Immature natural killer cell (primary cell): ENCODE results near the gene AOC3. TPM values are rescaled to one million over a fixed set of nuclear protein-coding genes. Genes with fewer than 3 reads are reported as not detected.

Experiments used
- DNase-seq, 3 donors: peaks; one replicate each; pipeline ENCODE4 v3.0.0; 2022; ENCODE audit warnings: mixed read lengths in 1 of 3
- H3K27ac Mint-ChIP-seq, 6 donors: one replicate each; pipeline ENCODE4 v1.8.0; 2020; ENCODE audit warnings: mixed read lengths in 6 of 6, mild to moderate bottlenecking in 5 of 6, inconsistent platforms in 4 of 6, moderate library complexity in 3 of 6
- H3K27me3 Mint-ChIP-seq, 3 donors: one replicate each; pipeline ENCODE4 v1.8.0; 2020 to 2021; ENCODE audit warnings: low read depth in 3 of 3, mild to moderate bottlenecking in 3 of 3, mixed read lengths in 3 of 3, moderate library complexity in 3 of 3, inconsistent platforms in 1 of 3
- H3K36me3 Mint-ChIP-seq, 3 donors: one replicate each; pipeline ENCODE4 v1.8.0; 2020; ENCODE audit warnings: mixed read lengths in 3 of 3, inconsistent platforms in 2 of 3, mild to moderate bottlenecking in 2 of 3
- H3K4me1 Mint-ChIP-seq, 2 donors: one replicate each; pipeline ENCODE4 v1.8.0; 2020; ENCODE audit warnings: inconsistent platforms in 2 of 2, mild to moderate bottlenecking in 2 of 2, mixed read lengths in 2 of 2, moderate library complexity in 1 of 2
- H3K4me3 Mint-ChIP-seq, 5 donors: one replicate each; pipeline ENCODE4 v1.8.0; 2020; ENCODE audit warnings: mild to moderate bottlenecking in 5 of 5, mixed read lengths in 5 of 5, inconsistent platforms in 3 of 5, moderate library complexity in 3 of 5
- H3K9me3 Mint-ChIP-seq, 6 donors: one replicate each; pipeline ENCODE4 v1.8.0; 2020; ENCODE audit warnings: mild to moderate bottlenecking in 6 of 6, mixed read lengths in 6 of 6, inconsistent platforms in 4 of 6, moderate library complexity in 3 of 6
- polyA plus RNA-seq, 3 donors: library from polyadenylated mRNA; unstranded; fragments of 300-500 nt; fragmentation: Illumina TruSeq; gene quantifications; one replicate each; pipeline ENCODE4 v1.2.3, GENCODE V29; 2021

Gene AOC3
- polyA plus RNA-seq, 3 donors from 2014 or later: not detected

DNA sequence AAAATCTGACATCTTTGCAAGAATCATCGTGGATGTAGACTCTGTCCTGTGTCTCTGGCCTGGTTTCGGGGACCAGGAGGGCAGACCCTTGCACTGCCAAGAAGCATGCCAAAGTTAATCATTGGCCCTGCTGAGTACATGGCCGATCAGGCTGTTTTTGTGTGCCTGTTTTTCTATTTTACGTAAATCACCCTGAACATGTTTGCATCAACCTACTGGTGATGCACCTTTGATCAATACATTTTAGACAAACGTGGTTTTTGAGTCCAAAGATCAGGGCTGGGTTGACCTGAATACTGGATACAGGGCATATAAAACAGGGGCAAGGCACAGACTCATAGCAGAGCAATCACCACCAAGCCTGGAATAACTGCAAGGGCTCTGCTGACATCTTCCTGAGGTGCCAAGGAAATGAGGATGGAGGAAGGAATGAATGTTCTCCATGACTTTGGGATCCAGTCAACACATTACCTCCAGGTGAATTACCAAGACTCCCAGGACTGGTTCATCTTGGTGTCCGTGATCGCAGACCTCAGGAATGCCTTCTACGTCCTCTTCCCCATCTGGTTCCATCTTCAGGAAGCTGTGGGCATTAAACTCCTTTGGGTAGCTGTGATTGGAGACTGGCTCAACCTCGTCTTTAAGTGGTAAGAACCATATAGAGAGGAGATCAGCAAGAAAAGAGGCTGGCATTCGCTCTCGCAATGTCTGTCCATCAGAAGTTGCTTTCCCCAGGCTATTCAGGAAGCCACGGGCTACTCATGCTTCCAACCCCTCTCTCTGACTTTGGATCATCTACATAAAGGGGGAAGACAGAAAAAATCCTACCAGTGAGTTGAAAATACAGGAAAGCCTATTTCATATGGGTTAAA lies 49.7 kb downstream of the AOC3 start, which contains the start of gene G6PC1:
G6PC1 (plus strand) TSS at position 340 of the 872 bp plus-strand sequence; CDS start at position 418, 78 bp downstream.
- no peaks in the 10 kb centered on the region for H3K36me3 Mint-ChIP-seq
- peaks cover 5 to 9% (median 7%) of the 10 kb centered on the region in 3 donors for H3K27me3 Mint-ChIP-seq
- no peak within 1 kb of the TSS for H3K27ac Mint-ChIP-seq
- no peaks in the 10 kb centered on the region for H3K4me1 Mint-ChIP-seq
- no peaks in the 10 kb centered on the region for H3K9me3 Mint-ChIP-seq
- no peak for DNase-seq
- no peak within 1 kb of the TSS for H3K4me3 Mint-ChIP-seq

- H3K4me3 Mint-ChIP-seq: no peak overlapping the region
- no peaks in the 10 kb centered on the region for H3K36me3 Mint-ChIP-seq
- H3K27me3 Mint-ChIP-seq: peaks cover 5 to 9% (median 5%) of the 10 kb centered on the region in 3 donors
- no peak overlapping the region for H3K27ac Mint-ChIP-seq
- H3K4me1 Mint-ChIP-seq: no peaks in the 10 kb centered on the region
- no peak for DNase-seq
- H3K9me3 Mint-ChIP-seq: no peaks in the 10 kb centered on the region
Observed at GRCh38 chr17:42901535-42902229, 50.7 kb downstream of the AOC3 start.

GRCh38 chr17:42904110-42904469 lies 53.1 kb downstream of the AOC3 start:
- Mint-ChIP-seq H3K9me3 (no peaks in the 10 kb centered on the region), H3K27ac (no peak overlapping the region), H3K4me3 (no peak overlapping the region), H3K27me3 (peaks cover 3 to 7% (median 5%) of the 10 kb centered on the region in 3 donors), H3K36me3 (no peaks in the 10 kb centered on the region), H3K4me1 (no peaks in the 10 kb centered on the region)
- no peak for DNase-seq

DNA sequence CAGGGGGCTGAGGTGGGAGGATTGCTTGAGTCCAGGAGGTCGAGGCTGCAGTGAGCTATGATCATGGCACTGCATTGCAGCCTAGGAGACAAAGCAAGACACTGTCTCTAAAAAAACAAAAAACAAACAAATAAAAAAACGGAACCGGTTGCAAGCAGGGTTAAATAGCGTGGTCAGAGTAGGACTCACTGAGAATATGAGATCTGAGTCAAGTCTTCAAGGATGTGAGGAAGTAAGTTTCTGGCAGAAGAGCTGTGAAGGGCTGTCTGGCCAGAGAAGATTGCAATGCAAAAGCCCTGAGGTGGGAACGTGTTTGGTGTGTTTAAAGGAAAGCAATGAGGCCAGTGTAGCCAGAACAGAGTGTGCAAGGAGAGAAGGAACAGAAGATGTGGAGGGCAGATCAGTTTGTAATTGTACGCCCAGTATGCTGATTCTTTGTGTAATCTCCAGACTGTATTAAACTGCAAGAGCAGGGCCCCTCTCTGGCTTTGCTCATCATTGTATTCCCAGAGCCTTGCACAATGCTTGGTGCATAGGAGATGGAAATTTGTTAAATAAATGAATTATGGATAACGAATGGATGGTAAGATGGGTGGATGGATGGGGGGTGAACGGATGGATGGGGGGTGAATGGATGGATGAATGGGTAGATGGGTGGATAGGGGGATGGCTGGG lies 55.9 kb downstream of the AOC3 start:
- Mint-ChIP-seq H3K9me3 (no peaks in the 10 kb centered on the region), H3K27me3 (peaks cover 0 to 10% (median 5%) of the 10 kb centered on the region in 3 donors), H3K4me3 (no peak overlapping the region), H3K27ac (no peak overlapping the region), H3K4me1 (no peaks in the 10 kb centered on the region), H3K36me3 (no peaks in the 10 kb centered on the region)
- DNase-seq: no peak

Other genes starting within 250 kb of the AOC3 start
- gene RETREG3, start 241.8 kb upstream of the AOC3 start, polyA plus RNA-seq: 100 to 1,000 TPM; 132 to 168 (median 133) TPM
- gene TUBG1, start 241.5 kb upstream of the AOC3 start, polyA plus RNA-seq: 10 to 100 TPM in 2 of 3 donors, 1 to 10 TPM in 1; 6.0 to 16.9 (median 10.9) TPM
- 1 to 10 TPM; 1.3 to 4.0 (median 3.4) TPM for gene TUBG2, start 191.9 kb upstream of the AOC3 start, polyA plus RNA-seq
- gene PLEKHH3, start 174.2 kb upstream of the AOC3 start, polyA plus RNA-seq: not detected
- gene CCR10, start 169.4 kb upstream of the AOC3 start, polyA plus RNA-seq: under 1 TPM in 2 of 3 donors, not detected in 1; 0.17 to 0.26 TPM
- under 1 TPM in 1 of 3 donors, not detected in 2; 0.73 TPM for gene CNTNAP1, start 168.7 kb upstream of the AOC3 start, polyA plus RNA-seq
- gene EZH1, start 106.2 kb upstream of the AOC3 start, polyA plus RNA-seq: 10 to 100 TPM in 2 of 3 donors, 1 to 10 TPM in 1; 9.8 to 32.3 (median 19.5) TPM
- not detected for gene RAMP2, start 90.0 kb upstream of the AOC3 start, polyA plus RNA-seq
- gene VPS25, start 77.8 kb upstream of the AOC3 start, polyA plus RNA-seq: 10 to 100 TPM; 60.2 to 94.1 (median 90.2) TPM
- not detected for gene WNK4, start 70.6 kb upstream of the AOC3 start, polyA plus RNA-seq
- gene COA3, start 52.5 kb upstream of the AOC3 start, polyA plus RNA-seq: 100 to 1,000 TPM; 162 to 221 (median 186) TPM
- under 1 TPM in 2 of 3 donors, not detected in 1; 0.10 to 0.40 TPM for gene CNTD1, start 52.3 kb upstream of the AOC3 start, polyA plus RNA-seq
- gene BECN1, start 26.9 kb upstream of the AOC3 start, polyA plus RNA-seq: 100 to 1,000 TPM in 2 of 3 donors, 10 to 100 TPM in 1; 97.6 to 163 (median 135) TPM
- gene PSME3, start 17.8 kb upstream of the AOC3 start, polyA plus RNA-seq: 100 to 1,000 TPM; 122 to 200 (median 161) TPM
- gene AOC2, start 6.6 kb upstream of the AOC3 start, polyA plus RNA-seq: under 1 TPM in 1 of 3 donors, not detected in 2; 0.12 TPM
- gene G6PC1, start 49.6 kb downstream of the AOC3 start, polyA plus RNA-seq: not detected
- 10 to 100 TPM; 36.2 to 46.7 (median 36.4) TPM for gene AARSD1, start 113.3 kb downstream of the AOC3 start, polyA plus RNA-seq
- gene PTGES3L, start 128.9 kb downstream of the AOC3 start, polyA plus RNA-seq: not detected
- 10 to 100 TPM; 10.2 to 16.5 (median 13.0) TPM for gene RUNDC1, start 129.4 kb downstream of the AOC3 start, polyA plus RNA-seq
- gene RPL27, start 147.2 kb downstream of the AOC3 start, polyA plus RNA-seq: 1,000 to 10,000 TPM in 2 of 3 donors, 100 to 1,000 TPM in 1; 807 to 2,182 (median 1,177) TPM
- gene IFI35, start 155.6 kb downstream of the AOC3 start, polyA plus RNA-seq: 100 to 1,000 TPM; 127 to 130 (median 129) TPM
- gene VAT1, start 171.2 kb downstream of the AOC3 start, polyA plus RNA-seq: 10 to 100 TPM; 33.7 to 56.3 (median 34.5) TPM
- not detected for gene RND2, start 174.0 kb downstream of the AOC3 start, polyA plus RNA-seq